ENCODE measurements around the gene PA2G4.

DNA sequence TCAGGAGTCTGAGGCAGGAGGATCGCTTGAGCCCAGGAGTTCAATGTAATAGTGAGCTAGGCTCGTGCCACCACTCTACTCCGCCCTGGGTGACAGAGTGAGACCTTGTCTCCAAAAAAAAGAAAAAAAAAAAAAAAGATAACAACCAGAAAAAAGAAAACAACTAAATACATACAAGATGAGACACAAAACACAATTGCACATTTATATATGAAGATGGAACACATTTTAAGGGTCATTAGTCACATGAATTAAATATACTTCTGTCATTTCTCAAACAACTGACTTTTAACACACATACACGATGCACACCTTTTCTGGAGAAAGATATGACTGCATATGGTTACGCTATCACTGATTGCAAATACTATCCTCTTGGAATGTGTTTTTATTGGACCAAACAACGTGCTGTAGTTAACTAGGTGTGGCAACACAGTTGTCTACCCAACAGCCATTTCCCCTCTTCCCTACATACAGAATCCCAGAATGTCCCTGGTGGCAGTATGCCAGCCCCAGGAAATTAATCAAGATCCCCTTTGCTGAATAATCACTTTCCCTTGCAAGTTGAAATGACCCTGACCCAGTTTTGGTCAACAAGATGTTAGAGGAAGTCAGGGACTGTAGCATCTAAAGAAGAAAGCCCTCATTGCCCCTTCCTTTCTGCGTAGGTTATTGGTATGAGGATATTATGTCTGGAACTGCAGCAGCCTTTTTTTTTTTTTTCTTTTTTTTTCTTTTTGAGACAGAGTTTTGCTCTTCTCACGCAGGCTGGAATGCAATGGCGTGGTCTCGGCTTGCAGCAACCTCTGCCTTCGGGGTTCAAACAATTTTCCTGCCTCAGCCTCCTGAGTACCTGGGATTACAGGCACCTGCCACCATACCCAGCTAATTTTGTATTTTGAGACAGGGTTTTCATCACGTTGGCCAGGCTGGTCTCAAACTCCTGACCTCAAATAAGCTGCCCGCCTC is 42.4 kb downstream of the PA2G4 start:
- TF ChIP-seq GLIS3 (CRISPR knock-in tag; IDR thresholded peaks at IDR 0.05) (no peak), RARB (CRISPR knock-in tag; IDR thresholded peaks at IDR 0.05) (no peak), ARNTL (CRISPR knock-in tag; IDR thresholded peaks at IDR 0.05; ENCODE audit: borderline replicate concordance, low read depth) (no peak), TOX (CRISPR knock-in tag; IDR thresholded peaks at IDR 0.05; ENCODE audit: borderline replicate concordance) (no peak), ISL1 (CRISPR knock-in tag; IDR thresholded peaks at IDR 0.05) (no peak), ESRRG (CRISPR knock-in tag; IDR thresholded peaks at IDR 0.05) (no peak)
- TF ChIP-seq, protein P1, sequence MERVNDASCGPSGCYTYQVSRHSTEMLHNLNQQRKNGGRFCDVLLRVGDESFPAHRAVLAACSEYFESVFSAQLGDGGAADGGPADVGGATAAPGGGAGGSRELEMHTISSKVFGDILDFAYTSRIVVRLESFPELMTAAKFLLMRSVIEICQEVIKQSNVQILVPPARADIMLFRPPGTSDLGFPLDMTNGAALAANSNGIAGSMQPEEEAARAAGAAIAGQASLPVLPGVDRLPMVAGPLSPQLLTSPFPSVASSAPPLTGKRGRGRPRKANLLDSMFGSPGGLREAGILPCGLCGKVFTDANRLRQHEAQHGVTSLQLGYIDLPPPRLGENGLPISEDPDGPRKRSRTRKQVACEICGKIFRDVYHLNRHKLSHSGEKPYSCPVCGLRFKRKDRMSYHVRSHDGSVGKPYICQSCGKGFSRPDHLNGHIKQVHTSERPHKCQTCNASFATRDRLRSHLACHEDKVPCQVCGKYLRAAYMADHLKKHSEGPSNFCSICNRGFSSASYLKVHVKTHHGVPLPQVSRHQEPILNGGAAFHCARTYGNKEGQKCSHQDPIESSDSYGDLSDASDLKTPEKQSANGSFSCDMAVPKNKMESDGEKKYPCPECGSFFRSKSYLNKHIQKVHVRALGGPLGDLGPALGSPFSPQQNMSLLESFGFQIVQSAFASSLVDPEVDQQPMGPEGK (CRISPR knock-in tag; IDR thresholded peaks at IDR 0.05; ENCODE audit: borderline replicate concordance), result no peak
- TF ChIP-seq, protein P2, sequence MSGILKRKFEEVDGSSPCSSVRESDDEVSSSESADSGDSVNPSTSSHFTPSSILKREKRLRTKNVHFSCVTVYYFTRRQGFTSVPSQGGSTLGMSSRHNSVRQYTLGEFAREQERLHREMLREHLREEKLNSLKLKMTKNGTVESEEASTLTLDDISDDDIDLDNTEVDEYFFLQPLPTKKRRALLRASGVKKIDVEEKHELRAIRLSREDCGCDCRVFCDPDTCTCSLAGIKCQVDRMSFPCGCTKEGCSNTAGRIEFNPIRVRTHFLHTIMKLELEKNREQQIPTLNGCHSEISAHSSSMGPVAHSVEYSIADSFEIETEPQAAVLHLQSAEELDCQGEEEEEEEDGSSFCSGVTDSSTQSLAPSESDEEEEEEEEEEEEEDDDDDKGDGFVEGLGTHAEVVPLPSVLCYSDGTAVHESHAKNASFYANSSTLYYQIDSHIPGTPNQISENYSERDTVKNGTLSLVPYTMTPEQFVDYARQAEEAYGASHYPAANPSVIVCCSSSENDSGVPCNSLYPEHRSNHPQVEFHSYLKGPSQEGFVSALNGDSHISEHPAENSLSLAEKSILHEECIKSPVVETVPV (CRISPR knock-in tag; IDR thresholded peaks at IDR 0.05), result no peak
